Immature natural killer cell (primary cell): ENCODE data around the gene RBM47. TPM values are rescaled to one million over a fixed set of nuclear protein-coding genes. Genes with fewer than 3 reads are reported as not detected.

Source experiments
- DNase-seq, 3 donors: peaks; one replicate each; pipeline ENCODE4 v3.0.0; 2022; ENCODE audit warnings: mixed read lengths in 1 of 3
- H3K27ac Mint-ChIP-seq, 6 donors: one replicate each; pipeline ENCODE4 v1.8.0; 2020; ENCODE audit warnings: mixed read lengths in 6 of 6, mild to moderate bottlenecking in 5 of 6, inconsistent platforms in 4 of 6, moderate library complexity in 3 of 6
- H3K27me3 Mint-ChIP-seq, 3 donors: one replicate each; pipeline ENCODE4 v1.8.0; 2020 to 2021; ENCODE audit warnings: low read depth in 3 of 3, mild to moderate bottlenecking in 3 of 3, mixed read lengths in 3 of 3, moderate library complexity in 3 of 3, inconsistent platforms in 1 of 3
- H3K36me3 Mint-ChIP-seq, 3 donors: one replicate each; pipeline ENCODE4 v1.8.0; 2020; ENCODE audit warnings: mixed read lengths in 3 of 3, inconsistent platforms in 2 of 3, mild to moderate bottlenecking in 2 of 3
- H3K4me1 Mint-ChIP-seq, 2 donors: one replicate each; pipeline ENCODE4 v1.8.0; 2020; ENCODE audit warnings: inconsistent platforms in 2 of 2, mild to moderate bottlenecking in 2 of 2, mixed read lengths in 2 of 2, moderate library complexity in 1 of 2
- H3K4me3 Mint-ChIP-seq, 5 donors: one replicate each; pipeline ENCODE4 v1.8.0; 2020; ENCODE audit warnings: mild to moderate bottlenecking in 5 of 5, mixed read lengths in 5 of 5, inconsistent platforms in 3 of 5, moderate library complexity in 3 of 5
- H3K9me3 Mint-ChIP-seq, 6 donors: one replicate each; pipeline ENCODE4 v1.8.0; 2020; ENCODE audit warnings: mild to moderate bottlenecking in 6 of 6, mixed read lengths in 6 of 6, inconsistent platforms in 4 of 6, moderate library complexity in 3 of 6
- polyA plus RNA-seq, 3 donors: library from polyadenylated mRNA; unstranded; fragments of 300-500 nt; fragmentation: Illumina TruSeq; gene quantifications; one replicate each; pipeline ENCODE4 v1.2.3, GENCODE V29; 2021

The RBM47 gene
- polyA plus RNA-seq, 3 donors from 2014 or later = 0.24 to 1.9 (median 0.49) TPM

DNA sequence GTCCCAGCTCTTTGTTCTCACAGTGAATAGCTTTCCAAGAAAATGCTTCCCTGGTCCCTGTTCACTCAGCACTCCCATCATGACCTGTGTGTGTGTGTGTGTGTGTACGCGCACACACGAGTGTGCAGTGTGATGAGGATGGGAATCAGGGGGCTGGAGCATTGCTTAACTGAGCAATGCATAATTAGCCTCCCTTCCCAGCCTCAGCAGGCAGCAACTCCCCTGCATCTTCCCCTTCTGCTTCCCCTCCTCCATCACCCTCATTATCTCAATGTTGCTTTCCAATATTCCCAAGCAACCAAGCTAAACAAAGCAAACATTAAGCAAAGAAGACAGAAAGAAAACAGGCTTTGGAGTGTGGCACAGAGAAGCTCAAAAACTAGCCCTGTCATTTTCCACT, 137.0 kb downstream of the RBM47 start:
- Mint-ChIP-seq H3K36me3 (no peaks in the 10 kb centered on the region), H3K27ac (no peak overlapping the region), H3K27me3 (peaks cover 0 to 2% (median 2%) of the 10 kb centered on the region in 3 donors), H3K4me3 (no peak overlapping the region), H3K9me3 (no peaks in the 10 kb centered on the region), H3K4me1 (no peaks in the 10 kb centered on the region)
- DNase-seq = no peak

DNA sequence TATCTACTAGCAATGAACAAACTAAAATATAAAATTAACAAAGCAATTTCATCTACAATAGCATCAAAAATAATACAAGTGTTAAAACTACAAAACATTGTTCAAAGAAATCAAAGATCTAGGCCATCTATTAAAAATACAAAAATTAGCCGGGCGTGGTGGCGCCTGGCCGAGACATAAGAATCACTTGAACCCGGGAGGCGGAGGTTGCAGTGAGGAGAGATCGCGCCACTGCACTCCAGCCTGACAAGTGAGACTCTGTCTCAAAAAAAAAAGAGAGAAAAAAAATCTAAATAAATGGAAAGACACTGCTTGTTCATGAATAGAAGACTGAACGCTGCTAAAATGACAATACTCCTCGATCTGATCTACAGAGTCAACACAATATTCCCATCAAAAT, 139.2 kb downstream of the RBM47 start:
- Mint-ChIP-seq H3K27me3 (peaks cover 0 to 2% (median 2%) of the 10 kb centered on the region in 3 donors), H3K4me3 (no peak overlapping the region), H3K9me3 (peaks cover 0 to 1% (median 0%) of the 10 kb centered on the region in 6 donors), H3K4me1 (no peaks in the 10 kb centered on the region), H3K36me3 (no peaks in the 10 kb centered on the region), H3K27ac (no peak overlapping the region)
- no peak for DNase-seq

DNA sequence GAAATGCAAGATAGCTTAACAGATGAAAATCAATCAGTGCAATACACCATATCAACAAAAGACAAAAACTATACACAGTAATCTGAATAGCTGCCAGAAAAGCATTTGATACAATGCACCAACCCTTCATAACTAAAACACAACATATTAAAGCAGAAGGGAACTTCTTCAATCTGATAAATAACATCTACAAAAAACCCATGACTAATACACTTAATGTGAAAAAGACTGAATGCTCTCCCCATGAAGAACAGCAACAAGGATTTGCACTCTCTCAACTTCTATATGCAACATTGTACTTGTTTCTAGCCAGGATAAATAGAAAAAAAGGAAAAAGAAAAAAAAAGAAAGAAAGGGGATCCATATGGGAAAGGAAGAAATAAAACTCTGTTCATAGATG, 139.7 kb downstream of the RBM47 start:
- DNase-seq = no peak
- Mint-ChIP-seq H3K27ac (no peak overlapping the region), H3K4me3 (no peak overlapping the region), H3K27me3 (peaks cover 0 to 2% (median 2%) of the 10 kb centered on the region in 3 donors), H3K36me3 (no peaks in the 10 kb centered on the region), H3K4me1 (no peaks in the 10 kb centered on the region), H3K9me3 (peaks cover 0 to 1% (median 0%) of the 10 kb centered on the region in 6 donors)

DNA sequence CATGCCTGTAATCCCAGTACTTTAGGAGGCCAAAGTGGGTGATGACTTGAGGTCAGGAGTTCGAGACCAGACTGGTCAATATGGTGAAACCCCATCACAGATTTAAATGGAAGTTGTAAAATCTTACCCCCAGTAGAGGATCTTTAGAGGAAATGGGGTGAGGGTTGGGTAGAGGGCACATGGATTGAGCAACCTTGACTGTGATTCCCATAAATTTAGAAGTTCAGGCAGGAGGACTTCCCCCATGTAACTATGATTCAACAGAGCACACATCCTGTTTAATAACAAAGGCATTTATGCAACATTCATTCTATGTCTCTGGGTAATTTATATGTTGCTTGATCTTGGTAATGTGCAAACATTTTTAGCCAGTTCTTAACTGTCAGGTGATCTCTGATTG, 143.1 kb downstream of the RBM47 start:
- Mint-ChIP-seq H3K4me1 (no peaks in the 10 kb centered on the region), H3K36me3 (no peaks in the 10 kb centered on the region), H3K27ac (no peak overlapping the region), H3K4me3 (no peak overlapping the region), H3K27me3 (peaks cover 2 to 3% (median 2%) of the 10 kb centered on the region in 3 donors), H3K9me3 (peaks cover 0 to 1% (median 0%) of the 10 kb centered on the region in 6 donors)
- DNase-seq = no peak

DNA sequence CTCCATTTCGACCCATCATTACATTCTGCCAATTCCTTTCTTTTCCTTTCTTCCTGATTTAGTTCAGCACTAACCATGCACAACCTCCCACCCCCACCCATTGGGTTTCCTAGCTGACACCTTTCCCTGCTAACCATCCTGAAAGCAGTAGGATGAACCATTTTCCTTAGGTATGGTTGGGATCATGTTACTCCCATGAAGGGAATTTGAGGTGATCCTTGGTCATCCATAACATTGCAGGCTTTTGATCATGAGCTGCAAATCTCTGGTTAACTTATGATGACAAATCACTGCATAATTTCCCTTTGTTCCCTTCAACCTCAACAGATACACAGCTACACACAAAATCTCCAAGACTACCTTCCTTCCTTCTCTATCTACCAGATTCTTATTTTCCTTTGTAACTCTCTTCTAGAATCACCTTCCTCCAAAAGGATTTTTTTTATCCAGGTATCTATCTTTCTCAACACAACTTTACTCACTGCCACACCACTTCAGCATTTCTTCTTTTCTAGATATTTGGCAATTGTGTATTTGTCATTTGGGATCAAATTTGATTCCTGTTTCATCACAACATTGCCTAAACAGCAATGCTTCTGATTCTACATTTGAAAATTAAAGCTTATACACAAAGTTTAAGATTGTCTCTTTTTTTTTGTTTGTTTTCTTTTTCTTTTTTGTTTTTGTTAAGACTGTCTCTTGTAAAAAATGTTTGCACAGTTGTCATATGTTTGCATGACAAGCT, 145.1 kb downstream of the RBM47 start:
- DNase-seq = no peak
- H3K4me1 Mint-ChIP-seq = no peaks in the 10 kb centered on the region
- no peaks in the 10 kb centered on the region for H3K36me3 Mint-ChIP-seq
- H3K27me3 Mint-ChIP-seq = peaks cover 2 to 5% (median 2%) of the 10 kb centered on the region in 3 donors
- no peak overlapping the region for H3K27ac Mint-ChIP-seq
- H3K9me3 Mint-ChIP-seq = peaks cover 0 to 1% (median 0%) of the 10 kb centered on the region in 6 donors
- no peak overlapping the region for H3K4me3 Mint-ChIP-seq

- Mint-ChIP-seq H3K4me1 (no peaks in the 10 kb centered on the region), H3K27ac (no peak overlapping the region), H3K4me3 (no peak overlapping the region), H3K9me3 (peaks cover 0 to 1% (median 0%) of the 10 kb centered on the region in 6 donors), H3K36me3 (no peaks in the 10 kb centered on the region), H3K27me3 (peaks cover 0 to 6% (median 2%) of the 10 kb centered on the region in 3 donors)
- no peak for DNase-seq
Observed at GRCh38 chr4:40482985-40483647, 146.5 kb downstream of the RBM47 start.

- no peak overlapping the region for H3K4me3 Mint-ChIP-seq
- no peaks in the 10 kb centered on the region for H3K36me3 Mint-ChIP-seq
- H3K4me1 Mint-ChIP-seq = no peaks in the 10 kb centered on the region
- H3K27me3 Mint-ChIP-seq = peaks cover 0 to 6% (median 2%) of the 10 kb centered on the region in 3 donors
- no peak overlapping the region for H3K27ac Mint-ChIP-seq
- DNase-seq = no peak
- H3K9me3 Mint-ChIP-seq = no peaks in the 10 kb centered on the region
Observed at GRCh38 chr4:40481977-40482376, 147.7 kb downstream of the RBM47 start.

GRCh38 chr4:40480291-40480690, 149.4 kb downstream of the RBM47 start:
- DNase-seq = no peak
- H3K36me3 Mint-ChIP-seq = no peaks in the 10 kb centered on the region
- no peaks in the 10 kb centered on the region for H3K9me3 Mint-ChIP-seq
- H3K4me3 Mint-ChIP-seq = no peak overlapping the region
- peaks cover 0 to 11% (median 2%) of the 10 kb centered on the region in 3 donors for H3K27me3 Mint-ChIP-seq
- H3K27ac Mint-ChIP-seq = no peak overlapping the region
- no peaks in the 10 kb centered on the region for H3K4me1 Mint-ChIP-seq

- no peaks in the 10 kb centered on the region for H3K36me3 Mint-ChIP-seq
- peaks cover 0 to 8% (median 2%) of the 10 kb centered on the region in 3 donors for H3K27me3 Mint-ChIP-seq
- H3K27ac Mint-ChIP-seq = no peak overlapping the region
- DNase-seq = no peak
- H3K4me3 Mint-ChIP-seq = no peak overlapping the region
- H3K9me3 Mint-ChIP-seq = no peaks in the 10 kb centered on the region
- no peaks in the 10 kb centered on the region for H3K4me1 Mint-ChIP-seq
Observed at GRCh38 chr4:40479378-40479777, 150.3 kb downstream of the RBM47 start.

GRCh38 chr4:40475609-40476008, 154.1 kb downstream of the RBM47 start:
- no peak for DNase-seq
- no peaks in the 10 kb centered on the region for H3K4me1 Mint-ChIP-seq
- H3K4me3 Mint-ChIP-seq = no peak overlapping the region
- H3K36me3 Mint-ChIP-seq = no peaks in the 10 kb centered on the region
- H3K9me3 Mint-ChIP-seq = no peaks in the 10 kb centered on the region
- H3K27me3 Mint-ChIP-seq = peaks cover 0 to 8% (median 0%) of the 10 kb centered on the region in 3 donors
- H3K27ac Mint-ChIP-seq = no peak overlapping the region

DNA sequence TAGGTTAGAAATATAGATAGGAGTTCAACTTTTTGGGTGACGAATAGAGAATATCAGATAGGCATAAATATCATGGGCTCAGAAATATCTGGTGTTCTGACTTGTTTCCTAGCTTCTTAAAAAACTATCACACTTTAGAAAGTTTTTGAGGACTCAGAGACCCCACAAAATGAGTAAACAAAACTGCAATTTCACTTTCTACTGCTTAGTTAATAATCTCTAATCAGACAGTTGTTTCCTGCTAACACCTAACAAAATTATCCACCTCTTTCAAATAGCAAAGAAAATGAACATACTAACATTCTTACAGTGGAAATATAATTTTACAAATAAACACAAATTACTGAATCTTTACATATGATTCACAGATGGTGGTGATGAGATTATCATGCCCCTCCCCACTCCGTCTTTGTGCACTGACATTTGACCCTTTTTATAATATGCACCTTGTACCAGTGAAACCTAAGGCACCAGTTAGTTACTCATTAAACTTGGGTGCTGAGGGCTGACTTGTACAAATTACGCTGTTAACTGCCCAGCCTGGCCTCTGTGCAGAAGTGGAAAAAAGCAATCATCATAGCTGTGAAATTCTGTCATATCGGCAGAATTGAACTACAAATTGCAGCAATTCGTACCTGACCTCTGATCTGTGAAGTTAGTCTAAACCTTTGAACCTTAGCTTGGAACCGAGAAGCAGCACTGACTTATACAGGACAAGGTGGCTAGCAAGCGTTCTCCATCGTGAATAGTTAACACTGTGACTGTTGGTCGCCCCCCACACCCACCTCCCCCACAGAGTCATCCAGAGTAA, 155.9 kb downstream of the RBM47 start:
- peaks cover 0 to 5% (median 0%) of the 10 kb centered on the region in 3 donors for H3K27me3 Mint-ChIP-seq
- no peak overlapping the region for H3K27ac Mint-ChIP-seq
- H3K4me3 Mint-ChIP-seq = no peak overlapping the region
- H3K9me3 Mint-ChIP-seq = no peaks in the 10 kb centered on the region
- no peak for DNase-seq
- no peaks in the 10 kb centered on the region for H3K36me3 Mint-ChIP-seq
- H3K4me1 Mint-ChIP-seq = no peaks in the 10 kb centered on the region

DNA sequence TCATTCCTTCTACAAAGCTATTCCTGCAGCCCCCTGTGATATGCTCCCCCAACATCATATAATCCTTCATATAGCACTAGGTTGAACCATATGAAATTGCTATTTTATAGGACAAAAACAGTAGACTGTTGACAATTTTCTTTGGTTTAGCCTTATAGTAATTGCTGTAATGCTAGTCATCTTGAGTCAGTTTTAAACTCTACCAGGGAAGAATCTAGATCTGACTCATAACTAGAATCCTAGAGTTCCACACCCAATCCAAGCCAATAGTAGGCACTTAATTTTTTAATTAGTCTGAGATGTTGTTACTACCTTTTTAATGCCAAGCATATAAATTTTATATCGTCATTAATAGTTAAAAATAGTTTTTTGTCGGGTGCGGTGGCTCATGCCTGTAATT, 157.7 kb downstream of the RBM47 start:
- Mint-ChIP-seq H3K4me1 (no peaks in the 10 kb centered on the region), H3K9me3 (no peaks in the 10 kb centered on the region), H3K36me3 (no peaks in the 10 kb centered on the region), H3K27me3 (peaks cover 0 to 5% (median 3%) of the 10 kb centered on the region in 3 donors), H3K4me3 (no peak overlapping the region), H3K27ac (no peak overlapping the region)
- no peak for DNase-seq

GRCh38 chr4:40466789-40467188, 162.9 kb downstream of the RBM47 start:
- Mint-ChIP-seq H3K27ac (no peak overlapping the region), H3K27me3 (peaks cover 0 to 6% (median 0%) of the 10 kb centered on the region in 3 donors), H3K4me3 (no peak overlapping the region), H3K9me3 (no peaks in the 10 kb centered on the region), H3K4me1 (no peaks in the 10 kb centered on the region), H3K36me3 (no peaks in the 10 kb centered on the region)
- no peak for DNase-seq

DNA sequence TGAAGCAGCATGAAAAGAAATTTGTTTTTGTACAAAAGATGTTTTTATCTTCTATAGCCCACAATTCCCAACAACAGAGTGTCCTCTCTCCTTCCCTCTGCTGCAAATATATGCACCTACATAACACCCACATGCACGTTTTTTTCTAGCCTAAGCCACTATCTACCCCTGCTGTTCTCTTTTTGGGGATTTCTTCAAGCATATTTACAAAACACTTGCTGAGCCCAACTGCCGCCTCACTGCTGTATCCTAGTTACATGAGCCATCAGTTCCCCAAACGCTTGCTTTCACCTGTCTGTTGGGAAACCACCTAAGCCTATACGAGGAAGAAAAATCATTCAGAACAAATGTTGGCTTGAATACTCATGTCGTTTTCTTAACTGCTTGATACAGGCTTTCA, 167.3 kb downstream of the RBM47 start:
- DNase-seq = no peak
- Mint-ChIP-seq H3K36me3 (no peaks in the 10 kb centered on the region), H3K27ac (no peak overlapping the region), H3K9me3 (no peaks in the 10 kb centered on the region), H3K4me1 (no peaks in the 10 kb centered on the region), H3K4me3 (no peak overlapping the region), H3K27me3 (peaks cover 0 to 2% (median 0%) of the 10 kb centered on the region in 3 donors)
